ENCODE results near the gene MSRB2. TPM values are rescaled to one million over a fixed set of nuclear protein-coding genes. Genes with fewer than 3 reads are reported as not detected.

Gene MSRB2
- polyA plus RNA-seq, 2 of the 4 experiments (the other 2 are of a cell fraction), result 19.0 to 32.0 TPM

GRCh38 chr10:23099816-23100215, 4.4 kb downstream of the MSRB2 start:
- POLR2A ChIA-PET, result no interaction called here
- no peaks in the 10 kb centered on the region for H3K9me3 ChIP-seq
- H3K4me3 ChIP-seq, result no peak overlapping the region
- H3K27ac ChIP-seq, result no peak overlapping the region
- peaks cover 16% of the 10 kb centered on the region for H3K4me1 ChIP-seq
- FAIRE-seq, result no peak
- H3K4me2 ChIP-seq, result no peak overlapping the region
- ATAC-seq, result no peak
- DNase-seq (ENCODE audit: low read depth in 1 of 2, low spot score in 1 of 2), result no peak
- WGBS (ENCODE audit: missing lambda C conversion rate), result 80% methylated on average over 2 of the region's 2 CpGs
- CTCF ChIA-PET, result interaction anchor here (1.3 kb wide), 1 partner anchor 112 kb away, joined by 5 read pairs; no protein-coding TSS in a partner anchor
- TF ChIP-seq ATOH8 (CRISPR knock-in tag; IDR thresholded peaks at IDR 0.05; ENCODE audit: low read depth) (no peak), KDM1A (IDR thresholded peaks at IDR 0.05; ENCODE audit: low read depth) (no peak), HOXB5 (CRISPR knock-in tag; IDR thresholded peaks at IDR 0.05) (no peak), ZC3H11A (IDR thresholded peaks at IDR 0.05) (no peak), CBX2 (IDR thresholded peaks at IDR 0.05; ENCODE audit: borderline replicate concordance, low read depth) (no peak), FOXS1 (CRISPR knock-in tag; IDR thresholded peaks at IDR 0.05) (no peak), HEYL (CRISPR knock-in tag; IDR thresholded peaks at IDR 0.05) (no peak), POLR2AphosphoS2 (conservative IDR thresholded peaks at IDR 0.05; ENCODE audit: low read length) (no peak), EP300 (IDR thresholded peaks at IDR 0.05) (no peak), EHMT2 (IDR thresholded peaks at IDR 0.05; ENCODE audit: low read depth) (no peak), GATA3 (IDR thresholded peaks at IDR 0.05; ENCODE audit: borderline replicate concordance) (no peak)

GRCh38 chr10:23100331-23101030, 5.1 kb downstream of the MSRB2 start:
- Histone ChIP-seq H3K4me2 (no peak overlapping the region), H3K9me3 (no peaks in the 10 kb centered on the region), H3K27ac (no peak overlapping the region), H3K4me3 (no peak overlapping the region), H3K4me1 (peaks cover 16% of the 10 kb centered on the region)
- 81% methylated on average over 6 of the region's 6 CpGs for whole genome bisulfite sequencing (ENCODE audit: missing lambda C conversion rate)
- no peak for ATAC-seq
- no peak for FAIRE-seq
- no peak for TF ChIP-seq BCL3 (IDR thresholded peaks at IDR 0.05)
- no peak for TF ChIP-seq RNF2 (IDR thresholded peaks at IDR 0.05; ENCODE audit: borderline replicate concordance, low read depth)
- no peak for TF ChIP-seq HOXB13 (CRISPR knock-in tag; IDR thresholded peaks at IDR 0.05; ENCODE audit: low read depth)
- TF ChIP-seq ZNF302 (CRISPR knock-in tag; IDR thresholded peaks at IDR 0.05), result no peak
- TF ChIP-seq BHLHE40 (IDR thresholded peaks at IDR 0.05; ENCODE audit: low read depth, low read length), result no peak
- no peak for TF ChIP-seq NR3C1 (IDR thresholded peaks at IDR 0.05)
- TF ChIP-seq MYC (IDR thresholded peaks at IDR 0.05; ENCODE audit: borderline replicate concordance, low read length), result no peak
- POLR2A ChIA-PET, result no interaction called here
- CTCF ChIA-PET, result no interaction called here
- no peak for DNase-seq (ENCODE audit: low read depth in 1 of 2, low spot score in 1 of 2)

DNA sequence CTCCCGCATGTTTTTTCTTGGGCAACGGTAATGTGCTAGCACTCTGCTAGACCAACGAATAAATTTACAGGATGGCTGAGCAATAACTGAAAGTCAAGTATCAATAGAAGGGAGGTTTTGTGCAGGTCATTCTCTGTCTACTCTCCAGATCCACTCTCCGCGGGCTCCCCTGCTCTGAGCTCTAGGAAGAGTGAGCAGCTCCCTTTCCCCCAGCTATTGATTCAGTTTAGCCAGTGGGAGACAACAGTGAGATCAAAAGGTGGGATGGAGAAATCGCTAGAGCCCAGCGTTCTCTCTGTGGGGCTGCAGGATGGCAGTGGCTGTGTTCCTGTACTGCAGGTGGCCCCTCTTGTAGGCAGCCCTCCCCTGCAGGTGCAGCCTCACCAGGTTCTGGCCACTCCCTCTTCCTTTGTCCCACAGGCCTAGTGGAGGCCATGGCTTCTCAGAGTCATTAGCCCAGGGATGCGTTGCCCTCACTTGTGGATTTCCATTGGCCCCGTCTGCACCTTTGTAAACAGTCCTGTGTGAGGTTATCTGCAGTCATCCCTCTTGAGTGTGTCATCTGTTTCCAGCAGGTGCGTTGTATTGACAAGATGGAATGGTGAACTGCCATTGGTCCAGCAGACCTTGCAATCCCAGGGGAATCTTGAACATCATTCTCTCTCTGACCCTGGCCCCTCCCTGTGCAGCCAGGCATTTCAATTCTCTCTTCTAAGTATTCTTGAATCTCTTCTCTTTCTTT, 11.1 kb downstream of the MSRB2 start:
- H3K4me2 ChIP-seq, result no peak overlapping the region
- ChIA-PET POLR2A (no interaction called here), CTCF (interaction anchor here (0.9 to 1.1 kb wide), 3 partner anchors 10 to 52 kb away, joined by 3 to 4 read pairs (median 3); no protein-coding TSS in a partner anchor)
- TF ChIP-seq, protein P1, sequence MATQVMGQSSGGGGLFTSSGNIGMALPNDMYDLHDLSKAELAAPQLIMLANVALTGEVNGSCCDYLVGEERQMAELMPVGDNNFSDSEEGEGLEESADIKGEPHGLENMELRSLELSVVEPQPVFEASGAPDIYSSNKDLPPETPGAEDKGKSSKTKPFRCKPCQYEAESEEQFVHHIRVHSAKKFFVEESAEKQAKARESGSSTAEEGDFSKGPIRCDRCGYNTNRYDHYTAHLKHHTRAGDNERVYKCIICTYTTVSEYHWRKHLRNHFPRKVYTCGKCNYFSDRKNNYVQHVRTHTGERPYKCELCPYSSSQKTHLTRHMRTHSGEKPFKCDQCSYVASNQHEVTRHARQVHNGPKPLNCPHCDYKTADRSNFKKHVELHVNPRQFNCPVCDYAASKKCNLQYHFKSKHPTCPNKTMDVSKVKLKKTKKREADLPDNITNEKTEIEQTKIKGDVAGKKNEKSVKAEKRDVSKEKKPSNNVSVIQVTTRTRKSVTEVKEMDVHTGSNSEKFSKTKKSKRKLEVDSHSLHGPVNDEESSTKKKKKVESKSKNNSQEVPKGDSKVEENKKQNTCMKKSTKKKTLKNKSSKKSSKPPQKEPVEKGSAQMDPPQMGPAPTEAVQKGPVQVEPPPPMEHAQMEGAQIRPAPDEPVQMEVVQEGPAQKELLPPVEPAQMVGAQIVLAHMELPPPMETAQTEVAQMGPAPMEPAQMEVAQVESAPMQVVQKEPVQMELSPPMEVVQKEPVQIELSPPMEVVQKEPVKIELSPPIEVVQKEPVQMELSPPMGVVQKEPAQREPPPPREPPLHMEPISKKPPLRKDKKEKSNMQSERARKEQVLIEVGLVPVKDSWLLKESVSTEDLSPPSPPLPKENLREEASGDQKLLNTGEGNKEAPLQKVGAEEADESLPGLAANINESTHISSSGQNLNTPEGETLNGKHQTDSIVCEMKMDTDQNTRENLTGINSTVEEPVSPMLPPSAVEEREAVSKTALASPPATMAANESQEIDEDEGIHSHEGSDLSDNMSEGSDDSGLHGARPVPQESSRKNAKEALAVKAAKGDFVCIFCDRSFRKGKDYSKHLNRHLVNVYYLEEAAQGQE (IDR thresholded peaks at IDR 0.05), result no peak
- TF ChIP-seq RFX5 (IDR thresholded peaks at IDR 0.05) (no peak), ZC3H11A (IDR thresholded peaks at IDR 0.05) (no peak), JUNB (IDR thresholded peaks at IDR 0.05) (no peak), JUN (IDR thresholded peaks at IDR 0.05) (no peak), E2F6 (IDR thresholded peaks at IDR 0.05; ENCODE audit: borderline replicate concordance, low read depth) (no peak), ZSCAN20 (CRISPR knock-in tag; IDR thresholded peaks at IDR 0.05) (no peak), PBX3 (IDR thresholded peaks at IDR 0.05) (no peak), SREBF2 (IDR thresholded peaks at IDR 0.05) (no peak)
- TF ChIP-seq, protein P2, sequence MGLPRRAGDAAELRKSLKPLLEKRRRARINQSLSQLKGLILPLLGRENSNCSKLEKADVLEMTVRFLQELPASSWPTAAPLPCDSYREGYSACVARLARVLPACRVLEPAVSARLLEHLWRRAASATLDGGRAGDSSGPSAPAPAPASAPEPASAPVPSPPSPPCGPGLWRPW (IDR thresholded peaks at IDR 0.05), result no peak

More for the DNA sequence above, 11.1 kb downstream of the MSRB2 start:
- DNase-seq (ENCODE audit: low read depth in 1 of 2, low spot score in 1 of 2) (no peak), ATAC-seq (no peak), FAIRE-seq (no peak)
- no peaks in the 10 kb centered on the region for H3K9me3 ChIP-seq
- no peak overlapping the region for H3K4me3 ChIP-seq
- H3K27ac ChIP-seq, result no peak overlapping the region
- WGBS (ENCODE audit: missing lambda C conversion rate), result 89% methylated on average over 10 of the region's 10 CpGs
- no peaks in the 10 kb centered on the region for H3K4me1 ChIP-seq

Measured in A549 (cell line).